HepG2 (cell line): ENCODE measurements around the gene VPS25. TPM values are rescaled to one million over a fixed set of nuclear protein-coding genes. Genes with fewer than 3 reads are reported as not detected.
A peak's percentile ranks its signal among the peaks of the same experiment; 100 is the strongest.

Experiments used
- DR1 ChIP-seq: sonication (generic); formaldehyde crosslinking; IDR thresholded peaks from 2 replicates; pipeline ENCODE4 v1.8.0; 2021; ENCODE audit warnings: mild to moderate bottlenecking, missing genetic modification reagents, inconsistent platforms
- EED ChIP-seq: sonication (generic); formaldehyde crosslinking; IDR thresholded peaks from 2 replicates; pipeline ENCODE4 v1.5.0; 2020; ENCODE audit warnings: mild to moderate bottlenecking, missing genetic modification reagents
- GFI1 ChIP-seq: sonication (generic); formaldehyde crosslinking; IDR thresholded peaks from 2 replicates; pipeline ENCODE4 v1.5.0; 2020; ENCODE audit warnings: missing genetic modification reagents, mild to moderate bottlenecking, borderline replicate concordance
- KDM5A ChIP-seq: fragments of 200-600 bp; sonication (generic); IDR thresholded peaks from 2 replicates; pipeline ENCODE4 v1.7.0; 2018; ENCODE audit warnings: antibody characterized with exemption, mild to moderate bottlenecking, low read length, borderline replicate concordance
- KLF15 ChIP-seq: sonication (generic); formaldehyde crosslinking; IDR thresholded peaks from 2 replicates; pipeline ENCODE4 v1.8.1; 2023; ENCODE audit warnings: borderline replicate concordance, mild to moderate bottlenecking, inconsistent platforms, missing genetic modification reagents, mixed read lengths
- NFAT5 ChIP-seq: sonication (generic); formaldehyde crosslinking; IDR thresholded peaks from 2 replicates; pipeline ENCODE4 v1.4.0; 2020; ENCODE audit warnings: missing genetic modification reagents
- PCBP2 ChIP-seq: fragments of 200-400 bp; formaldehyde crosslinking; optimal IDR thresholded peaks from 2 replicates; pipeline ENCODE3; 2018; ENCODE audit warnings: low read length, low read depth; ENCODE audit not compliant: poor library complexity, severe bottlenecking
- PHB2 ChIP-seq: fragments of 450-650 bp; IDR thresholded peaks from 2 replicates; pipeline ENCODE4 v1.6.1; 2018; ENCODE audit not compliant: partially characterized antibody
- SIX1 ChIP-seq: sonication (generic); formaldehyde crosslinking; IDR thresholded peaks from 2 replicates; pipeline ENCODE4 v1.4.0; 2020; ENCODE audit warnings: missing genetic modification reagents, borderline replicate concordance
- YY1 ChIP-seq: IDR thresholded peaks from 2 replicates; pipeline ENCODE4 v1.6.1; 2011; ENCODE audit warnings: low read length, low read depth, moderate library complexity, mild to moderate bottlenecking; ENCODE audit not compliant: insufficient read depth, insufficient replicate concordance
- ZNF317 ChIP-seq: sonication (generic); formaldehyde crosslinking; IDR thresholded peaks from 2 replicates; pipeline ENCODE4 v1.5.0; 2020; ENCODE audit warnings: mild to moderate bottlenecking, missing genetic modification reagents
- ZNF382 ChIP-seq: sonication (generic); formaldehyde crosslinking; IDR thresholded peaks from 2 replicates; pipeline ENCODE4 v1.5.0; 2020; ENCODE audit warnings: missing genetic modification reagents, mild to moderate bottlenecking, borderline replicate concordance
- ZNF556 ChIP-seq: sonication (generic); formaldehyde crosslinking; IDR thresholded peaks from 2 replicates; pipeline ENCODE4 v1.4.0; 2020; ENCODE audit warnings: mild to moderate bottlenecking, missing genetic modification reagents, borderline replicate concordance
- ZNF563 ChIP-seq: sonication (generic); formaldehyde crosslinking; IDR thresholded peaks from 2 replicates; pipeline ENCODE4 v1.8.0; 2022; ENCODE audit warnings: mild to moderate bottlenecking, moderate library complexity, missing genetic modification reagents
- ZNF567 ChIP-seq: sonication (generic); formaldehyde crosslinking; IDR thresholded peaks from 2 replicates; pipeline ENCODE4 v1.8.1; 2023; ENCODE audit warnings: mild to moderate bottlenecking, missing genetic modification reagents, borderline replicate concordance
- ZNF678 ChIP-seq: sonication (generic); formaldehyde crosslinking; IDR thresholded peaks from 2 replicates; pipeline ENCODE4 v1.4.0; 2020; ENCODE audit warnings: mild to moderate bottlenecking, missing genetic modification reagents
- ZNF7 ChIP-seq: IDR thresholded peaks from 2 replicates; pipeline ENCODE4 v1.6.1; 2016; ENCODE audit warnings: missing biosample characterization, missing genetic modification reagents
- ZNF792 ChIP-seq: IDR thresholded peaks from 2 replicates; pipeline ENCODE4 v1.6.1; 2016
- polyA plus RNA-seq, 8 experiments: library from polyadenylated mRNA; depleted of rRNA in 3 of 8; stranded (reverse) in 7 of 8; unstranded in 1 of 8; fragments of >200 nt; fragmentation: Illumina TruSeq in 4 of 8; extraction: Trizol in 4 of 8; gene quantifications; 2 replicates each; pipeline versions ENCODE4 v1.2.1 to v1.2.3, GENCODE V29; 2011 to 2016; ENCODE audit warnings: low read depth in 4 of 8, missing spikeins in 1 of 8, mixed read lengths in 1 of 8; ENCODE audit not compliant: insufficient read depth in 1 of 8
- total RNA-seq, 5 experiments: library from RNA; depleted of rRNA; stranded (reverse); fragments of >200 nt; fragmentation: Illumina TruSeq; extraction: Trizol; gene quantifications; 2 replicates each; pipeline ENCODE4 v1.2.3, GENCODE V29; 2016; ENCODE audit warnings: low read depth in 1 of 5
- TF ChIP-seq, protein P1 (sequence below): IDR thresholded peaks from 2 replicates; pipeline ENCODE4 v1.6.1; 2018; ENCODE audit warnings: missing genetic modification reagents
- TF ChIP-seq, protein P2 (sequence below): sonication (generic); formaldehyde crosslinking; IDR thresholded peaks from 2 replicates; pipeline ENCODE4 v1.5.1; 2020; ENCODE audit warnings: mild to moderate bottlenecking, missing genetic modification reagents, moderate library complexity

The VPS25 gene
- total and polyA plus RNA-seq, 2 of the 13 experiments (the other 11 are each of a cell fraction or from before 2014, with no cell fraction given), result 161 to 249 TPM

DNA sequence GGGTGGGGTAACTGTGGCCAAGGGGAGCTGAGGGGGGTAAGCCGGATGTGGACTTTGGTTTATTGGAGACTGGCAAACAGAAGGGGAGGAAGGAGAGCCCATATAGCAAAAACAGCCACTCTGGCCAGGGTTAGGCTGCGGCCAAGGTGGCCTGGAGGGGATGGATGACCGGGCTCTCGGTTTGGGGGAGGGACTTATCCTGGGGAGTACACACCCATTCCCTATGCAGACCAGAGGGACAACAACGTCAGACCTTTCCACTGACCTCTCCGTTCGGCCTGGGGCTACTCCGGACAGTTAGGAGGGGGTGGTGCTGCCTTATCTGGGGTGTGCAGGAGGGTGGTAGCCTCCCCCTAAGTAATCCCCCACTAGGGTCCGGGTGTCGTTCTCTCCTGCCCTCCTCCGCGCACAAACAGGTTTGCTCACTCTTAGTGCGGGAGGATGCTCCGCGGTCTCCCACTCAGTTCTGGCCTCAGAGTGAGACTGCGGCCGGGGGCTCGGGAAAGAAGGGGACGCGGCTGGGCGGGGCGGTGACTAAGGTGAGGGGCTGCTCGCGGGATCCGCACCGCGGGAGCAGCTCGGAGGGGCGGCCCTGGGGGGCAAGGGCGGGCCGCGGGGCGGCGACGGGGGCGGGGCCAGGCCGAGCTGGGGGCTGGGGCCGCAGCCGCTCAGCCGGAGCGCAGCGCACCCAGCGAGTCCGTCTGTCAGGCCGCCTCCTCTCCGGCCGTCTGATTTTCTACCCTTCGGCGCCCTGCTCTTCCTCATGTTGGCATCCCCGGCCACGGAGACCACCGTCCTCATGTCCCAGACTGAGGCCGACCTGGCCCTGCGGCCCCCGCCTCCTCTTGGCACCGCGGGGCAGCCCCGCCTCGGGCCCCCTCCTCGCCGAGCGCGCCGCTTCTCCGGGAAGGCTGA lies 6.9 kb downstream of the VPS25 start, which contains the start of gene WNK4 (continued):
- TF ChIP-seq DR1 (CRISPR knock-in tag) (peak; percentile 56; the same call in 1 of the 2 replicates), NFAT5 (CRISPR knock-in tag) (no peak), ZNF792 (CRISPR knock-in tag) (peak; percentile 92), EED (CRISPR knock-in tag) (peak; percentile 2; the same call in 1 of the 2 replicates), KLF15 (CRISPR knock-in tag) (no peak), PCBP2 (peak; percentile 78), ZNF317 (CRISPR knock-in tag) (peak; percentile 86; the same call in 1 of the 2 replicates), YY1 (peak; percentile 31), ZNF7 (CRISPR knock-in tag) (no peak), ZNF678 (CRISPR knock-in tag) (no peak), KDM5A (peak; percentile 70), GFI1 (CRISPR knock-in tag) (peak; percentile 69), ZNF563 (peak; percentile 88), SIX1 (CRISPR knock-in tag) (no peak), ZNF382 (no peak), PHB2 (no peak), ZNF556 (no peak), ZNF567 (CRISPR knock-in tag) (no peak; the same call in 1 of the 2 replicates)
- TF ChIP-seq, protein P1, sequence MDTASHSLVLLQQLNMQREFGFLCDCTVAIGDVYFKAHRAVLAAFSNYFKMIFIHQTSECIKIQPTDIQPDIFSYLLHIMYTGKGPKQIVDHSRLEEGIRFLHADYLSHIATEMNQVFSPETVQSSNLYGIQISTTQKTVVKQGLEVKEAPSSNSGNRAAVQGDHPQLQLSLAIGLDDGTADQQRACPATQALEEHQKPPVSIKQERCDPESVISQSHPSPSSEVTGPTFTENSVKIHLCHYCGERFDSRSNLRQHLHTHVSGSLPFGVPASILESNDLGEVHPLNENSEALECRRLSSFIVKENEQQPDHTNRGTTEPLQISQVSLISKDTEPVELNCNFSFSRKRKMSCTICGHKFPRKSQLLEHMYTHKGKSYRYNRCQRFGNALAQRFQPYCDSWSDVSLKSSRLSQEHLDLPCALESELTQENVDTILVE (CRISPR knock-in tag), result peak; percentile 89
- TF ChIP-seq, protein P2, sequence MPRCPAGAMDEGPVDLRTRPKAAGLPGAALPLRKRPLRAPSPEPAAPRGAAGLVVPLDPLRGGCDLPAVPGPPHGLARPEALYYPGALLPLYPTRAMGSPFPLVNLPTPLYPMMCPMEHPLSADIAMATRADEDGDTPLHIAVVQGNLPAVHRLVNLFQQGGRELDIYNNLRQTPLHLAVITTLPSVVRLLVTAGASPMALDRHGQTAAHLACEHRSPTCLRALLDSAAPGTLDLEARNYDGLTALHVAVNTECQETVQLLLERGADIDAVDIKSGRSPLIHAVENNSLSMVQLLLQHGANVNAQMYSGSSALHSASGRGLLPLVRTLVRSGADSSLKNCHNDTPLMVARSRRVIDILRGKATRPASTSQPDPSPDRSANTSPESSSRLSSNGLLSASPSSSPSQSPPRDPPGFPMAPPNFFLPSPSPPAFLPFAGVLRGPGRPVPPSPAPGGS (CRISPR knock-in tag), result peak; percentile 55
